ENCODE data around the gene FAM240A.

DNA sequence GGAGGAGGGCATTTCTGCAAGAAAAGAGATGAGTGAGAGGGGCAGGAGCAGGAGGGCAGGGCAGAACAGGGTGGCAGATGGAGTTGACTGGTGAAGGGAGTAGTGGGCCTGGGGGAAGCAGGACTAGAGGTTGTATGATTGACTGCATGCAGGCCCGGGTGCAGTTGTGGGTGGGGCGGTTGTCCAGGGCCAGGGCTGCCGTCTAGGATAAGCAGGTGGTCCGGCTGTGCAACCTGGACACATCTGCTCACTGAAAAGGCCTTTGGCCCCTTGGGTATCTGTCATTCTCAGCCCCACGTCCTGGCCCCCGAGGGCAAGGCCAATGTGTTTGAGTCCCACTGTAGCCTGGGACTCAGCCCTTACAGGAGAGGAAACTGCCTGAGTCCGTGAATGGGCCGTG lies 55.8 kb downstream of the FAM240A start:
- TF ChIP-seq, protein P1, sequence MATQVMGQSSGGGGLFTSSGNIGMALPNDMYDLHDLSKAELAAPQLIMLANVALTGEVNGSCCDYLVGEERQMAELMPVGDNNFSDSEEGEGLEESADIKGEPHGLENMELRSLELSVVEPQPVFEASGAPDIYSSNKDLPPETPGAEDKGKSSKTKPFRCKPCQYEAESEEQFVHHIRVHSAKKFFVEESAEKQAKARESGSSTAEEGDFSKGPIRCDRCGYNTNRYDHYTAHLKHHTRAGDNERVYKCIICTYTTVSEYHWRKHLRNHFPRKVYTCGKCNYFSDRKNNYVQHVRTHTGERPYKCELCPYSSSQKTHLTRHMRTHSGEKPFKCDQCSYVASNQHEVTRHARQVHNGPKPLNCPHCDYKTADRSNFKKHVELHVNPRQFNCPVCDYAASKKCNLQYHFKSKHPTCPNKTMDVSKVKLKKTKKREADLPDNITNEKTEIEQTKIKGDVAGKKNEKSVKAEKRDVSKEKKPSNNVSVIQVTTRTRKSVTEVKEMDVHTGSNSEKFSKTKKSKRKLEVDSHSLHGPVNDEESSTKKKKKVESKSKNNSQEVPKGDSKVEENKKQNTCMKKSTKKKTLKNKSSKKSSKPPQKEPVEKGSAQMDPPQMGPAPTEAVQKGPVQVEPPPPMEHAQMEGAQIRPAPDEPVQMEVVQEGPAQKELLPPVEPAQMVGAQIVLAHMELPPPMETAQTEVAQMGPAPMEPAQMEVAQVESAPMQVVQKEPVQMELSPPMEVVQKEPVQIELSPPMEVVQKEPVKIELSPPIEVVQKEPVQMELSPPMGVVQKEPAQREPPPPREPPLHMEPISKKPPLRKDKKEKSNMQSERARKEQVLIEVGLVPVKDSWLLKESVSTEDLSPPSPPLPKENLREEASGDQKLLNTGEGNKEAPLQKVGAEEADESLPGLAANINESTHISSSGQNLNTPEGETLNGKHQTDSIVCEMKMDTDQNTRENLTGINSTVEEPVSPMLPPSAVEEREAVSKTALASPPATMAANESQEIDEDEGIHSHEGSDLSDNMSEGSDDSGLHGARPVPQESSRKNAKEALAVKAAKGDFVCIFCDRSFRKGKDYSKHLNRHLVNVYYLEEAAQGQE (IDR thresholded peaks at IDR 0.05; ENCODE audit: low read depth, low read length), result no peak
- TF ChIP-seq TAF1 (IDR thresholded peaks at IDR 0.05; ENCODE audit: borderline replicate concordance, low read depth, low read length) (no peak), EGR1 (IDR thresholded peaks at IDR 0.05; ENCODE audit: borderline replicate concordance in 1 of 2, low read depth in 2 of 2, low read length in 2 of 2) (no peak), CBFB (IDR thresholded peaks at IDR 0.05; ENCODE audit: low read depth) (no peak)
- TF ChIP-seq, protein P2, sequence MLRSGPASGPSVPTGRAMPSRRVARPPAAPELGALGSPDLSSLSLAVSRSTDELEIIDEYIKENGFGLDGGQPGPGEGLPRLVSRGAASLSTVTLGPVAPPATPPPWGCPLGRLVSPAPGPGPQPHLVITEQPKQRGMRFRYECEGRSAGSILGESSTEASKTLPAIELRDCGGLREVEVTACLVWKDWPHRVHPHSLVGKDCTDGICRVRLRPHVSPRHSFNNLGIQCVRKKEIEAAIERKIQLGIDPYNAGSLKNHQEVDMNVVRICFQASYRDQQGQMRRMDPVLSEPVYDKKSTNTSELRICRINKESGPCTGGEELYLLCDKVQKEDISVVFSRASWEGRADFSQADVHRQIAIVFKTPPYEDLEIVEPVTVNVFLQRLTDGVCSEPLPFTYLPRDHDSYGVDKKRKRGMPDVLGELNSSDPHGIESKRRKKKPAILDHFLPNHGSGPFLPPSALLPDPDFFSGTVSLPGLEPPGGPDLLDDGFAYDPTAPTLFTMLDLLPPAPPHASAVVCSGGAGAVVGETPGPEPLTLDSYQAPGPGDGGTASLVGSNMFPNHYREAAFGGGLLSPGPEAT (IDR thresholded peaks at IDR 0.05; ENCODE audit: low read depth), result no peak
- TF ChIP-seq, protein P3, sequence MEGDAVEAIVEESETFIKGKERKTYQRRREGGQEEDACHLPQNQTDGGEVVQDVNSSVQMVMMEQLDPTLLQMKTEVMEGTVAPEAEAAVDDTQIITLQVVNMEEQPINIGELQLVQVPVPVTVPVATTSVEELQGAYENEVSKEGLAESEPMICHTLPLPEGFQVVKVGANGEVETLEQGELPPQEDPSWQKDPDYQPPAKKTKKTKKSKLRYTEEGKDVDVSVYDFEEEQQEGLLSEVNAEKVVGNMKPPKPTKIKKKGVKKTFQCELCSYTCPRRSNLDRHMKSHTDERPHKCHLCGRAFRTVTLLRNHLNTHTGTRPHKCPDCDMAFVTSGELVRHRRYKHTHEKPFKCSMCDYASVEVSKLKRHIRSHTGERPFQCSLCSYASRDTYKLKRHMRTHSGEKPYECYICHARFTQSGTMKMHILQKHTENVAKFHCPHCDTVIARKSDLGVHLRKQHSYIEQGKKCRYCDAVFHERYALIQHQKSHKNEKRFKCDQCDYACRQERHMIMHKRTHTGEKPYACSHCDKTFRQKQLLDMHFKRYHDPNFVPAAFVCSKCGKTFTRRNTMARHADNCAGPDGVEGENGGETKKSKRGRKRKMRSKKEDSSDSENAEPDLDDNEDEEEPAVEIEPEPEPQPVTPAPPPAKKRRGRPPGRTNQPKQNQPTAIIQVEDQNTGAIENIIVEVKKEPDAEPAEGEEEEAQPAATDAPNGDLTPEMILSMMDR (IDR thresholded peaks at IDR 0.05 in 2 of 3, conservative IDR thresholded peaks at IDR 0.05 in 1 of 3; ENCODE audit: control insufficient read depth in 2 of 3, extremely low read depth in 1 of 3, insufficient read depth in 1 of 3, low read depth in 3 of 3, low read length in 3 of 3), result no peak

Data from GM12878 (cell line).